Fibroblast of skin of scalp (primary cell): ENCODE measurements around the gene GMPR2.
"Not testable (repeated sequence)": the region's sequence is repeated elsewhere in the genome, so short reads cannot be mapped to it uniquely, and the experiment has no call there.

Experiments
- DNase-seq: peaks from one replicate; pipeline ENCODE4 v3.0.0-alpha.2; 2013

The GMPR2 gene

DNA sequence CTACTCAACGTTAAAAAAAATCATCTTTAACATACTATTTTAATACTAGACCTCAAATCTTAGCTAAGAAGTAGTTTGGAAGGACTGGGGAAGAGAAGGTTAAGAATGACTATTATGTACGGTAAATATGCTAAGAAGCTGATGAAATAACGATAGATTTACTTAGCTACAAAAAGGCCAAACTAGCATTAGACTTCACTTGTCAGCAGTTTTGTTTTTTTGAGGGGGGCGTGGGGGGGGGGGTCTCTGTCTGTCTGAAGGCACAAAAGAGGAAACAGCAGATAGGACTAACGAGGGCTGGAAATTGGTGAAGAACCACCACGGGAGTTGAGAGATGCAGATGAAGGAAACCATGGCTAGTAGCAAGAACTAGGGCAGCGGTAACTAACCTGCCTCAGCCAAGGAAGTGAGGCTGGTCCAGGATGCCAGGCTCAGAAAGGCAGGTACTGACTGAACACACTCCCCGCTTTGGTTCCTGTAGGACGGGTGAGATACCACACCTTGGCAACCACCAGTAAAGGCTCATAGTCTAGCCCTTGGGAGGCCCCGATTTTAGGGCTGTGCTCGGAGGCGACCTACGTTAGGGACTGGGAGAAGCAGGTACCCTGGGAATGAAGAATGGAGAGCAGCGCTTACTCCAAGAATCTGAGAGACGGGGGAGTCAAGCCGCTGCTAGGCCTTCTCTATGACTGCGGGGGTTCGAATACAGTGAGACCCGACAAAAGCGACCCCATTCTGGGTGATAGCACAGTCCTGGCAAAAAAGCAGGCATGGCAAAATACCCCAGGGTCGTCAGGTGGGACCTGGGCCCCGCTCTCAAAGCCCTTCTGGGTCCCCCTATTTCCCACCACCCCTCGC is 1.2 kb upstream of the GMPR2 start:
- DNase-seq, result no peak

DNA sequence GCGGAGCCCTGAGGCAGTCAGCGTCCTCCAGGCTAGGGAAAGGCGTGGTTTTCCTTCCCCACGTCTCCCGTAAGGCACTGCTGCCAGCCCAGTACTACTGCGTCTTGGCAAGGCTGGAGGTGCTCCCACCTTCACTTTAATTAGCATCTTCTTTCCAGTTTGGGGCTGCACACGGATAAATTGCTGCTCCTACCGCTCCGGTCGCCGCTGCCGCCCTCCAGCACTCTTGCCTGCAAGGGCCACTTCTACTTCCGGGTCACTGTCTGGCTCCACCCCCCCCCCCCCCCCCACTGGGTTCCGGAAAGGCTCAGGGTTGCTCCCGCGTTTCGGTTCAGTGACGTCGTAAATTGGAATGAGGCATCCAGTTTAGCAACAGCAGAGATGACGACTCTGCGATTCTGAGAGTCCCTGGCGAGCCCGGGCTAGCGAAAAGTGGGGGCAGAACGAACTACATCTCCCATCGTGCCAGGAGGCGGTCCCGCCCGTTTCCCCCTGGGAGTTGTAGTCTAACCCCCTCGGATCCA is 546 bp upstream of the GMPR2 start, which contains the start of gene NEDD8:
Gene NEDD8, minus strand, starts transcription at position 247 of the 524 bp plus-strand sequence. Its CDS starts 100 bp downstream, at position 147.
- peak; percentile 99 for DNase-seq

DNA sequence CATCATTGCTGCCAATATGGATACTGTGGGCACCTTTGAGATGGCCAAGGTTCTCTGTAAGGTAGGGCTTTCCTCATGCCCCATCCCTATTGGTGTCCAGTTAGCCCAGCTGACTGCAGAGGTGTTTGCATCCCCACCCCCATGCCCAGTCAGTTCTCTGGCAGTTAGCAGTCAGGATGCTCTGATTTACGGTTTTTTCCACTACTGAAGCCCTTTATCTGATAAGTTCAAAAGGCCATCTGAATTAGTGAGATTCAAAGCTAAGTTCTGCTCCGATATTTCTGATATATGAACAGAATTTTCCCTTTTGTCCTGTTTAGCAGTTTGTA is 773 bp downstream of the GMPR2 start:
- DNase-seq, result no peak

DNA sequence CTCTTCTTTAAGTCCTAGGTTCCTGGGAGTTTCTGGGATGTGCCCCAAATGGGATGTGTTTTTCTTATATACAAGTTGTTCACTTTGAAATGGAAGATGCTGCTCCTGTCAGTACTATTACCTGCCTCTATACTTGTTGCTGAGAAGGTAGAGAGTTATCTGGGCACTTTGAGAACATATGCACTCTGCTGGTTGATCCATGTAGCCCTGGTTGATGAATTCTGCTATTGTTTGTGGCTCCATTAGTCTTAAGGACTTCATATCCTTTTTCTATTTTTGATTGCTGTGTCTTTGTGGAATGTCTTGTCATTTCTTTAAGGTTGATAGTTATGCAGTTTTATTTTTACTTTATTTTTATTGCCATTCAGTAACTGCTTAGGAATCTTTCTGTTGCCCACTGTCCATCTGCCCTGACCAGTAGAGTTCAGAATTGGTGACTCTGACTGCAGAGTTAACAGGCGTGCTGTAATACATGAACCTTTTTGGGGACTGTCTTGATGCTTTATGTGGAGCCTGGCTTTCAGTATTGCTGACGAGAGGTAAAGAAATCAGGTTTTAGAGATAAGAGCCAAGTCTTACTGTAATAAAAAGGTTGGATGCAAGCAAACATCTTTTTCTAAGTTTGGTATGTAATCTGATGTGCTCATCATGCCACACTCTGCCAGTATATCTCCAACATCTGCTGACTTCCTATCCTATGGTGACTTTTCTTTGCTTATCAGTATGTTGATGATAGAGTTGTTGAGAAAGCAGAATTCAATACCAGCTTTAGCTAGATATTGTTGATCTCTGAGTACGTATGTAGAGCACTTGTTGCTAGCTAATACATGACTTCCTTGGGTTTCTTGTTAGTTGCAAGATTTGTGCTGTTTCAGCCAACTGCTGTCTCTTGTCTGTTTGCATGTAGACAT is 1.6 kb downstream of the GMPR2 start:
- DNase-seq, result no peak

DNA sequence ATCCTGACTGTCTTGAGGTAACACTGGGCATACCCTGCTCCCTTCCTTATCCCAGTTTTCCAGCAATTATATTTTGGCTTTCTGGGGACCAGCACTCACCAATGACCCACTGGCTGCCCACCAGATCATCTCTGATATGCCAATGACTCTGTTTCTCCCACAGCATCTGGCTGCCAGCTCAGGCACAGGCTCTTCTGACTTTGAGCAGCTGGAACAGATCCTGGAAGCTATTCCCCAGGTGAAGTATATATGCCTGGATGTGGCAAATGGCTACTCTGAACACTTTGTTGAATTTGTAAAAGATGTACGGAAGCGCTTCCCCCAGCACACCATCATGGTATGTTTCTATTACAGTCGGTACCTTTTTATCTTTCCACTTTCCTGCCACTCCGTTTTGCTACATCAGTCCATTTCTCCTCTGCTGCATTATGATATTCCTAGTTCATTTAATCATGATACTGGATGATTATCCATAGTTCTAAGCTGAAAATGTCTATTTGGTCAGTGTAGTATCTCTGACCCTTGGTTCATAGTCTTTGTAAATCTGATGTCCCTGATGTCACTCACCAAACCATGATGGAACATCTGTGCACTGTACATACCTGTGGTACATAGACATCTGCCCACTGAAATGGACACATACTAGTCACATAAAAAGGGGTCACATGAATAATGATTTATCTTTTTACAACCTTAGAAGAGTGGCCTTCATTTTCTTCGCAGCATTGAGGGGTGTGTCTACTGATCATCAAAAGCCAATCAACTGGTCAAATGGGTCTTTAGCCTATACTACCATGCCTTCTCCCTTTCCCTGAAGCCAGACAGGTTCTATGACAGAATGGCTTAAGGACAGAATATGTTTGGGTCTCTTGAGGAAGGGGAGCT is 3.3 kb downstream of the GMPR2 start:
- no peak for DNase-seq

DNA sequence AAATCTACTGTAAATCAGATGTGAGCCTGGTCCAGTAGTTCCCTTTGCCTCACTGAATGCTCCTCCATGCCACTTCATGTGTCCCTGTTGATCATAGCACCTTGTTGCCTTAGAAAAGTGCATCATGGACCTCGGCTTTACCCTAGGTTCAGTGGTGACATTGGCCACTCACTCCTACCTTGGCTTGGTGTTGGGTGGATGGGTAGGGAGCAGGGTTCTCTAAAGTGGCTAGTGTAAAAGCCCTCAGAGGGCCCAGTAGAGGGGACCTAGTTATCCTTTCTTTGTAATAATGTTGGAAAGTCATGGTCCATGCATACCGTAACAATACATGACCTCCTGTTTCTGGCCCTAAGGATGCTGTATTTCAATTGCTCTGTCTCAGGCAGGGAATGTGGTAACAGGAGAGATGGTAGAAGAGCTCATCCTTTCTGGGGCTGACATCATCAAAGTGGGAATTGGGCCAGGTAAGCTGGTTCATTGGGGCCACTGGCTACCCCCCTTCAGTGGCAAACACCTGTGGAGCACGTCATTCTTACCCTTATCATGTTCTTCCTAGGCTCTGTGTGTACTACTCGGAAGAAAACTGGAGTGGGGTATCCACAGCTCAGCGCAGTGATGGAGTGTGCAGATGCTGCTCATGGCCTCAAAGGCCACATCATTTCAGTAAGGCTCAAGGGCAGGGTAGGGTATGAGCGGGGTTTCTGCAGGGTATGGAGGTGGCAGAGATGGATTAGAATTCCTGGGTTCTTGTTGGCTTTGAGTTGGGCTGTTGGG is 4.1 kb downstream of the GMPR2 start:
- no peak for DNase-seq

DNA sequence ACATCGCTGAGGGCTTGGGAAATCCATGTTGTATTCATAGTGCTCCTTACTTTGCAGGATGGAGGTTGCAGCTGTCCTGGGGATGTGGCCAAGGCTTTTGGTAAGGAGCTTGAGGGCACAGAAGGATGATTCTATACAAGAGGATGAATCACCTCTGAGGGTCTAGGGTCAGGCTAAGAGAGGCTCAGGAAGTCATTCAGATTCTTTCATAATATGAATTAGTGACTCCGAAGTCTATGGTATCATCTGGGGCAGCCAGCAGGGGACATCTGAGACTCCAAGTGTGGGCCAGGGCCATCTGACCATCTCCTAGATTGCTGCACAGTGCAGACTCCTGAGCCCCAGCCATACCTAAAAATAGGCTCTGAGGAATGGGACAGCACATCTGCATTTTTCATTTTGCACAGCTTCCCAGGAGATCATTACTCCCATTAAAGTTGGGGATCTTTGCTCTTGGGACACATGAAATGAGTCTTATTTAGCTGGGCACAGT is 4.8 kb downstream of the GMPR2 start:
- DNase-seq, result no peak

DNA sequence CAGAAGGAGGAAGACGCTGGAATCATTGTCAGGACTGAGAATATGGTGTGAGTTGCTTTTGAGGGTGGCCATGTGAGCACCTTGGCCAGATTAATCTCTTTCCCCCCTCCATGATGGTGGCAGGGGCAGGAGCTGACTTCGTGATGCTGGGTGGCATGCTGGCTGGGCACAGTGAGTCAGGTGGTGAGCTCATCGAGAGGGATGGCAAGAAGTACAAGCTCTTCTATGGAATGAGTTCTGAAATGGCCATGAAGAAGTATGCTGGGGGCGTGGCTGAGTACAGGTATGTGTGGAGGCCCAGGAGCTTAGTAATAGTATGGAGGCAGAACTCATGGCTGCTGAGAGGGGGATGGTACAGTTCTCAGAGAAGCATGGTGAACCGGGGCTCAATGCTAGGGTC is 5.4 kb downstream of the GMPR2 start:
- no peak for DNase-seq

DNA sequence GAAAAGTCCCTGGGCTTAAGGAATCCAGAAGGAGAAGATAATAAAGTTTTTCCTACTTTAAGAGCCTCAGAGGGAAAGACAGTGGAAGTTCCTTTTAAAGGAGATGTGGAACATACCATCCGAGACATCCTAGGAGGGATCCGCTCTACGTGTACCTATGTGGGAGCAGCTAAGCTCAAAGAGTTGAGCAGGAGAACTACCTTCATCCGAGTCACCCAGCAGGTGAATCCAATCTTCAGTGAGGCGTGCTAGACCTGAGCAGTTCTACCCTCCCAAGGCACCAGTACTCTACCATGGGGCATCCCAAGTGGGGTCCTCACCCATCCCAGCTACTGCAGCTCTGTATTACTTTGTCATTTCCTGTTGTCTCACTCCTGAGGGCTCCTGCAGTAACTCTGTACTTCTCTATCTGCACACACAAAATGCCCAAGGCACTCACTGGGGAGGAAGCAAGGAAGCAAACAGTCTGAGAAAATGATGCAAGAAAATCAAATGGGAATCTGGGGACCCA is 5.9 kb downstream of the GMPR2 start:
- no peak for DNase-seq

DNA sequence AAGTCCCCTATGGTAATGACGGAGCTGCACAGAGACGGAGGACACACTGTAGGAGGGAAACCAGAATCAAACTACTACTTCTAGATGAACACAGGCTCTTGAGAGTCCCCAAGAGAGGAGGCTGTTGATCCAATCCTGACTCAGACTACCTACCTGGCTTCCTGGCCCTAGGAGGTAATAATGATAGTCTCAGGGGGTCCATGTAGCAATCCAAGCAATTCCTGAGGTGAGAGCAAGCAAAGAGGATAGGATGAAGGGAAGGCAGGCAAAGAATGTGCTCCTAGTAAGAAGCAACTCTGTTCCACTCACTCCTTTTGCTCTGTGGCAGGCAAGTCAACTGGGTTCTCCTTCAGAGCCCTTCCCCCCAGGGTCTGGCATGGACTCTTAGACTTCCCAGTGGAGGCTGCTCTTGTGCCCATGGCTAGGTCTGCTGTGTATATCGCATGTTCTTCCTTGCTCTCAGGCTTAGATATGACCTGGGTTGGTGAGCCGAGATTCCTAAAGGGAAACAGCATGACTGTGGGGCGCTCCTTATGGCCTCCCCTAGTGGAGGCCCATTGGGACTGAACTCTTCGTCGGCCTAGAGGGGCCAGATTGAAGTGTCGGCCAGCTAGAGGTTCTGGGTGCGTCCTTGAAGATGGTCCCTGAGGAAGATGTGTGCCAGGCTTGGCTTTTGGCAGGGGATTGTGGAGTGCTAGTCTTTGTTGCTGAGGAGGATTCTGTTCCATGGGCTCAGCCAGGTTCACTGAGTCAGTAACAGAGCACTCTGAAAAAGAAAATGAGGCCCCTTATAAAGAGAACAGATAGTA is 7.6 kb downstream of the GMPR2 start:
- no peak for DNase-seq

DNA sequence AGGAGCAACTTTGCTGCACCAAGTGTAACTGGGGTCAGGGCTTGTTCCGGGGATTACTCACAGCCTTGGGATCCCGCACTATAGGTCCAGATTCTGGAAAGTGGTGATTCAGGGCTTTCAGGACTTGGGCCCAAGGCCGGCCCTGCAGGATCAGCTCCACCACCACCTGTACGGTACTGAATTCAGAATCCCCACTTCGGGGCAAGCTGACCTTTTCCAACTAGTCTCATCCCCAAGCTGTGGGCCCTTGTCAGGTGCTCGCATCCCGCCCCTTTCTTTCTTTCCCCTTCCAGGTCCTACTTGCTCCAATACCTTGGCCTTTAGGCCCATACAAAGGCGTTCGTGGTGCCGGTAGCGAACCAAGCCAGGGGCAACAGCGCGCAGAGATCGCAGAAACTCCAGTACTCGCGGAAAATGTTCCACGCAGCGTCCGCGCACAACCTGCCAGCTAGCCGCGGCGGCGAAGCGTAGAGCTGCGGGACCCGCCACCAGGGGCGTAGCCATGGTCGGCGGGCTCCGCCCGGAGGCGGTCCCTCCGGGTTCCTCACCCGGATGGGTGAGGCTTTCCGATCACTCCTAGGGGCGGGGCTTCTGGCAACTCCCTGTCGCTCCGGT is 9.2 kb downstream of the GMPR2 start:
- peak; percentile 92 for DNase-seq

DNA sequence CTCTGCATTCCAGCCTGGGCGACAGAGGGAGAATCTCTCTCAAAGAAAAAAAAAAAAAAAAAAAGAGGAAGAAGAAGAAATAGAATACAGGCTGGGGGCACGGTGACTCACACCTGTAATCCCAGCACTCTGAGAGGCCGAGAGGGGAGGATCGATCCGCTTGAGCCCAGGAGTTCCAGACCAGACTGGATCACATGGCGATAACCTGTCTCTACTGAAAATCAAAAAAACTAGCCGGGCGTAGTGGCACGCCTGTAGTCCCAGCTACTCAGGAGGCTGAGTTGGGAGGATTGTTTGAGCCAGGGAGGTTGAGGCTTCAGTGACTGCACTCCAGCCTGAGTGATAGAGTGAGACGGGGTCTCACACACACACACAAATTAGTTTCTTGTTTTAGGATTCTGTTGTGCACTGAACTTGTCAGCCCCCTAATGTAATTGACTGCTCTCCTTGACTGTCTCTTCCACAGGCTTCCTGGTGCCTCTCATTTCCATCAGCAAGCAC is 10.7 kb downstream of the GMPR2 start:
- DNase-seq, result no peak

DNA sequence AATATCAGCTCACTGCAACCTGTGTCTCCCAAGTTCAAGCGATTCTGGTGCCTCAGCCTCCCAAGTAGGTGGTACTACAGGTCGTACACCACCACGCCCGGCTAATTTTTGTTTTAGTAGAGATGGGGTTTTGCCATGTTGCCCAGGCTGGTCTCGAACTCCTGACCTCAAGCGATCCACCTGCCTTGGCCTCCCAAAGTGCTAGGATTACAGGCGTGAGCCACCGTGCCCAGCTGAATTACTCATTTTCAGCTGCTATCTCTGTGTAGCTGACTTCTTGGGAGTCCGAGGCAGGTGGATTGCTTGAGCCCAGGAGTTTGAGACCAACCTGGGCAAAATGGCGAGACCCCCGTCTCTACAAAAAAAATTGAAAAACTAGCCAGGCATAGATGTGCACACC is 12.6 kb downstream of the GMPR2 start:
- DNase-seq, result not testable (repeated sequence)

DNA sequence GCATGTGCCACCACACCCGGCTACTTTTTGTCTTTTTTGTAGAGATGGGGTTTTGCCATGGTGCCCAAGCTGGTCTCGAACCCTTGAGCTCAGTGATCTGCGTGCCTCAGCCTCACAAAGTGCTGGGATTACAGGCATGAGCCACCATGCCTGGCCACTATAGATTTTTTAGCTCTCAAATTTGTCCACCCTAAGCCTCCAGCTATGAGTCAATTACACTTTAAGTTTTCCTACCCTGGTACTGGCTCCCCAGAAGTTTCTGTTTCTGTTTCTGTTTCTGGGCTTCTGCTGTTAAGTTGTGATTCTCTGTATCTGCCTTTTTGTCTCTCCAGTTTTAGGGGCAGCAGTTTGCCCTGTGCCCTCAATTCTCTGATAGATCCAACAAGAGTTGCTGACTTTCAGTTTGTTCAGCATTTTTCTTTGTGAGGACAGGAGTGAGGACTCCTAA is 14.1 kb downstream of the GMPR2 start:
- no peak for DNase-seq

DNA sequence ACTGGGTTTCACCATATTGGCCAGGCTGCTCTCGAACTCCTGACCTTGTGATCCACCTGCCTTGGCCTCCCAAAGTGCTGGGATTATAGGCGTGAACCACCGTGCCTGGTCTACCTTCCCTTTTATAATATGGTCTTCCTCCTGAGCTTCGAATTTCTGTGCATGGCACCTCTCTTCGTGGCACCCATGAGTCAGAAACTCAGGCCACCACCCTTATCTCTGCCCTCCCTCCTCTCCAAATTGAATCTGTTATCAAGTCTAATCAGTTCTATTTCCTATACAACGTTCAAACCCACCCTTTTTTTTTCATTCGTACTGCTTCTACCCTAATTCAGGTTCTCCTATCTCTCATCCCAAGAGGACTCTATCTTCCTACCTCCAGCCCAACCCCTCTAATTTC is 14.7 kb downstream of the GMPR2 start:
- DNase-seq, result no peak

DNA sequence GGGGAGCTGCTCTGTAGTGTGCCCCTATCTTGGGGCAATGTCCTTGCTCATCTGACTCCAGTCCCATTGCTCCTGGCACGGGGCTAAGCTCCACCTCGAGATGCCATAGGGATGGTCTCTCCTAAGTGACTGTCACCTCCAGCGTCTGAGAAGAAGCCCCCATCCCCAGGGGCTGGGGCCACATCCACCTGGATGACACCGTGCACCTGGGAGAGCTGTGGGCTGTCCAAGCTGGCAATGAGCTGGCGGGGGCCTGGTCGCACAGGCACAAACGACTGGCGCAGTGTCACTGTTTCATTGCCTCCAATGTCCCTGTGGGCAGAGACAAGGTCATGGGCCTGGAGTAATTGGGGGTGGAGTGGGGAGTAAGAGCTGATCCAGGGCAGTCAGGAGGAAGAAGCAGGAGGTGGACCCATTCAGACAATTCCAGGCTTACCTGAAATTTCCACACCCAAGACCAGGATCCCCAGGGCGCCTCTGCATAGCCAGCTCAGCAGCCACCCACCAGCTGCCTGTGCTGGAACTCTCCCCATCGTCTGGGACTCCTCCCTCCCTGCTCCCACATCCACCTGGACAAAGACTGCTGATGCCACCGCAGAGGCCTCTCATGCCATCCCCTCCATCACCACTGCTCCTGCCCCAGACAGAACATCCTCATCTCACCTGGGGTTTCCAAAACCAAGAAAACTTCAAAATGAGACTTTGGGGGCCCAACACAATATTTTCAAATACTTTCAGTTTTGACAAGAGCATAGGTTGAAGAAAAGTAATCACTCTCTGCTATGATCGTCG is 16.7 kb downstream of the GMPR2 start:
- no peak for DNase-seq

DNA sequence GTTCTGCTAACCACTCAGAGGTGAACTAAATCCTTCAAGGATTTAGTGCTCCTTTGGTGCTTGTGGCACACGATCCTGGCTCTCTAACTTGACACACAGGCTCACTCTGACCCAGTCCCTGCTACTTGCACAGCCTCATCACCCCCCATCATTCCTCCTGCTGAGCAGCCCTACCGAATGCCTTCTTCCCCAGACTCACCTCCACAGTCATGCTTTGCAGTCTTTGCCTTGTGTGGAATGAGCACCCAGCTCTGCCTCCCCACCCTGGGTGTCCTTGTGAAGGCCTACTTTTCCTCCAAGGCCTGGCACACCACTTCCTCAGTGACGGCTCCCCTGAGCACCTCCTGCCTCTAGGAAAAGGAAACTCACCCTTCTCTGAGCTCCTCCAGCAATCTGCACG is 17.6 kb downstream of the GMPR2 start:
- DNase-seq, result no peak

DNA sequence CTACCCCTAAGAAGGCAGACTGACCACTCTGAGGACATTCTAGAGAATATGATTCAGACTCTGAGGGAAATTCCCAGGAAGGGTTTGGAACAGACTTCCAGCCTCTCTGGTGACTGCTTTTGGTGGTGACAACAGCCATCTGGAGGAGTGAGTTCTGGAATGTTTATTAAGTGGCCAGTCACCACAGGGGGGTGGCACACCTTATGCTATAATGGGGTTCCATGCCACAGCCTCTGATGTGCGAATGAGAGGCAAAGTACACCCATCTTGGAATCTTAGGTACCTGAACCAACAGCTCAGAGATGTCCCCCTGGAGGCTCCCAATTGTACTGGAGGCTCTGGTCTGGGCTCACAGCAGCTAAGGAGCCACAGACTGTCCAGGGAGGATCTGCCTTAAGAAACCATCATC is 19.2 kb downstream of the GMPR2 start:
- peak; percentile 32 for DNase-seq
